PC-9 (cell line): ENCODE results near the gene APCDD1L.

Experiments
- EZH2 ChIP-seq: fragments of 200-600 bp; sonication (generic); IDR thresholded peaks from 2 replicates; pipeline ENCODE4 v1.8.0; 2017; ENCODE audit warnings: antibody characterized with exemption, low read depth
- TF ChIP-seq, protein P1 (sequence below): fragments of 200-600 bp; sonication (generic); conservative IDR thresholded peaks from 2 replicates; pipeline ENCODE4 v1.6.1; 2017; ENCODE audit warnings: mixed run types, antibody characterized with exemption, mild to moderate bottlenecking, moderate library complexity

GRCh38 chr20:58461104-58461503, 54.1 kb downstream of the APCDD1L start:
- TF ChIP-seq, protein P1, sequence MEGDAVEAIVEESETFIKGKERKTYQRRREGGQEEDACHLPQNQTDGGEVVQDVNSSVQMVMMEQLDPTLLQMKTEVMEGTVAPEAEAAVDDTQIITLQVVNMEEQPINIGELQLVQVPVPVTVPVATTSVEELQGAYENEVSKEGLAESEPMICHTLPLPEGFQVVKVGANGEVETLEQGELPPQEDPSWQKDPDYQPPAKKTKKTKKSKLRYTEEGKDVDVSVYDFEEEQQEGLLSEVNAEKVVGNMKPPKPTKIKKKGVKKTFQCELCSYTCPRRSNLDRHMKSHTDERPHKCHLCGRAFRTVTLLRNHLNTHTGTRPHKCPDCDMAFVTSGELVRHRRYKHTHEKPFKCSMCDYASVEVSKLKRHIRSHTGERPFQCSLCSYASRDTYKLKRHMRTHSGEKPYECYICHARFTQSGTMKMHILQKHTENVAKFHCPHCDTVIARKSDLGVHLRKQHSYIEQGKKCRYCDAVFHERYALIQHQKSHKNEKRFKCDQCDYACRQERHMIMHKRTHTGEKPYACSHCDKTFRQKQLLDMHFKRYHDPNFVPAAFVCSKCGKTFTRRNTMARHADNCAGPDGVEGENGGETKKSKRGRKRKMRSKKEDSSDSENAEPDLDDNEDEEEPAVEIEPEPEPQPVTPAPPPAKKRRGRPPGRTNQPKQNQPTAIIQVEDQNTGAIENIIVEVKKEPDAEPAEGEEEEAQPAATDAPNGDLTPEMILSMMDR: no peak
- TF ChIP-seq EZH2: no peak
